H1 (cell line): ENCODE data around the gene TACC2. TPM values are rescaled to one million over a fixed set of nuclear protein-coding genes. Genes with fewer than 3 reads are reported as not detected.

Source experiments
- CTCF ChIA-PET: fragments of 300-600 bp; sonication (Branson Sonifier 250); formaldehyde crosslinking; loops from one replicate; lab custom pipeline; 2021; ENCODE audit not compliant: partially characterized antibody; lab: Charles Lee
- POLR2A ChIA-PET: fragments of 300-600 bp; sonication (Branson Sonifier 250); formaldehyde crosslinking; loops from one replicate; lab custom pipeline; 2021; ENCODE audit warnings: inconsistent platforms; ENCODE audit not compliant: partially characterized antibody; lab: Charles Lee
- DNase-seq, 2 experiments: peaks; one replicate each; pipeline versions ENCODE4 v3.0.0 to v3.0.0-alpha.2; 2010 to 2022; ENCODE audit warnings: low spot score in 2 of 2, low read depth in 1 of 2, mixed read lengths in 1 of 2
- FAIRE-seq: peaks from 2 replicates; lab custom pipeline; 2011; peaks lifted over from hg19 to GRCh38; lab: Jason Lieb, UNC
- H2AFZ ChIP-seq: 2 replicates; pipeline ENCODE4 v1.8.1; 2012; ENCODE audit warnings: low read length, inconsistent platforms
- H2AK5ac ChIP-seq: 2 replicates; pipeline ENCODE4 v1.6.1; 2013; ENCODE audit warnings: low read depth, low read length
- H2BK120ac ChIP-seq: replicated peaks from 2 replicates; pipeline ENCODE3; 2013; ENCODE audit warnings: low read depth, low read length, inconsistent platforms
- H2BK12ac ChIP-seq: 2 replicates; pipeline ENCODE4 v1.6.1; 2013; ENCODE audit warnings: low read depth, low read length
- H2BK15ac ChIP-seq: 2 replicates; pipeline ENCODE4 v1.6.1; 2013; ENCODE audit warnings: low read length
- H2BK20ac ChIP-seq: 2 replicates; pipeline ENCODE4 v1.6.1; 2013; ENCODE audit warnings: low read length
- H2BK5ac ChIP-seq: 2 replicates; pipeline ENCODE4 v1.6.1; 2013; ENCODE audit warnings: low read depth, low read length
- H3K14ac ChIP-seq: 2 replicates; pipeline ENCODE4 v1.6.1; 2013; ENCODE audit warnings: inconsistent platforms; ENCODE audit not compliant: insufficient read length
- H3K18ac ChIP-seq: 2 replicates; pipeline ENCODE4 v1.6.1; 2013; ENCODE audit warnings: low read length; ENCODE audit errors: extremely low read depth
- H3K23ac ChIP-seq: 2 replicates; pipeline ENCODE4 v1.6.1; 2013; ENCODE audit warnings: inconsistent platforms; ENCODE audit not compliant: insufficient read length
- H3K23me2 ChIP-seq: 2 replicates; pipeline ENCODE4 v1.6.1; 2013; ENCODE audit warnings: low read depth, low read length
- H3K27ac ChIP-seq: 2 replicates; pipeline ENCODE4 v1.6.1; 2011; ENCODE audit warnings: low read depth, low read length, inconsistent platforms
- H3K27me3 ChIP-seq, 4 experiments: replicated peaks in 1 of 4; 1 replicate in 1 of 4; 2 replicates in 3 of 4; pipeline versions ENCODE4 v1.6.1 to v1.8.1; 2011 to 2013; ENCODE audit warnings: low read length in 3 of 4, mild to moderate bottlenecking in 3 of 4, inconsistent platforms in 2 of 4, mixed read lengths in 2 of 4, moderate library complexity in 1 of 4; ENCODE audit not compliant: control insufficient read depth in 3 of 4, insufficient read depth in 3 of 4; ENCODE audit errors: extremely low read depth in 1 of 4
- H3K36me3 ChIP-seq, 4 experiments: 2 replicates each; pipeline versions ENCODE4 v1.6.1 to v1.8.1; 2011 to 2013; ENCODE audit warnings: mild to moderate bottlenecking in 4 of 4, low read length in 3 of 4, moderate library complexity in 2 of 4, control low read depth in 1 of 4, inconsistent platforms in 1 of 4; ENCODE audit not compliant: insufficient read depth in 4 of 4, control insufficient read depth in 2 of 4
- H3K4ac ChIP-seq: replicated peaks from 2 replicates; pipeline ENCODE3; 2013; ENCODE audit warnings: low read length, low read depth, mixed read lengths, inconsistent platforms; ENCODE audit not compliant: insufficient read length
- H3K4me1 ChIP-seq, 4 experiments: replicated peaks in 1 of 4; 1 replicate in 1 of 4; 2 replicates in 3 of 4; pipeline versions ENCODE4 v1.6.1 to v1.8.1; 2011 to 2013; ENCODE audit warnings: low read length in 3 of 4, inconsistent platforms in 2 of 4, mixed read lengths in 1 of 4; ENCODE audit not compliant: insufficient read depth in 4 of 4, control insufficient read depth in 3 of 4
- H3K4me2 ChIP-seq, 2 experiments: 2 replicates each; pipeline versions ENCODE4 v1.6.1 to v1.8.1; 2011 to 2013; ENCODE audit warnings: low read depth in 2 of 2, low read length in 2 of 2, control low read depth in 1 of 2, inconsistent platforms in 1 of 2, mild to moderate bottlenecking in 1 of 2; ENCODE audit not compliant: insufficient read depth in 1 of 2
- H3K4me3 ChIP-seq, 4 experiments: fragments of 200-600, 300-600 bp in 1 of 4; sonication (generic), shearing (Covaris generic), sonication (Bioruptor Twin) in 1 of 4; 2 replicates each; pipeline versions ENCODE4 v1.5.1 to v1.8.1; 2011 to 2016; ENCODE audit warnings: low read length in 4 of 4, low read depth in 3 of 4, control low read depth in 2 of 4, inconsistent platforms in 2 of 4, mild to moderate bottlenecking in 2 of 4, mixed read lengths in 1 of 4, moderate library complexity in 1 of 4; ENCODE audit not compliant: insufficient read depth in 2 of 4; ENCODE audit errors: extremely low read depth in 1 of 4
- H3K56ac ChIP-seq: replicated peaks from 2 replicates; pipeline ENCODE3; 2013; ENCODE audit warnings: low read depth, mild to moderate bottlenecking, mixed read lengths, low read length, inconsistent platforms; ENCODE audit not compliant: insufficient read length
- H3K79me1 ChIP-seq: 2 replicates; pipeline ENCODE4 v1.6.1; 2013; ENCODE audit warnings: low read depth, low read length, control low read depth
- H3K79me2 ChIP-seq, 2 experiments: 2 replicates each; pipeline versions ENCODE4 v1.6.1 to v1.8.1; 2012 to 2013; ENCODE audit warnings: low read length in 2 of 2, mild to moderate bottlenecking in 2 of 2, inconsistent platforms in 1 of 2; ENCODE audit not compliant: insufficient read depth in 2 of 2, control insufficient read depth in 1 of 2
- H3K9ac ChIP-seq, 4 experiments: replicated peaks in 1 of 4; 1 replicate in 1 of 4; 2 replicates in 3 of 4; pipeline versions ENCODE4 v1.6.1 to v1.8.1; 2011 to 2013; ENCODE audit warnings: low read depth in 3 of 4, low read length in 3 of 4, control low read depth in 2 of 4, mild to moderate bottlenecking in 2 of 4, moderate library complexity in 2 of 4, inconsistent platforms in 1 of 4; ENCODE audit errors: extremely low read depth in 1 of 4
- H3K9me3 ChIP-seq, 2 experiments: 2 replicates each; pipeline versions ENCODE4 v1.6.1 to v1.8.1; 2012 to 2013; ENCODE audit warnings: mild to moderate bottlenecking in 2 of 2, moderate library complexity in 2 of 2, control low read depth in 1 of 2, inconsistent platforms in 1 of 2, low read depth in 1 of 2, low read length in 1 of 2, mixed read lengths in 1 of 2; ENCODE audit not compliant: insufficient read depth in 2 of 2
- H4K20me1 ChIP-seq, 2 experiments: replicated peaks in 1 of 2; 2 replicates each; pipeline versions ENCODE3 to v1.8.1; 2011 to 2013; ENCODE audit warnings: inconsistent platforms in 2 of 2, low read length in 2 of 2, mild to moderate bottlenecking in 1 of 2; ENCODE audit not compliant: insufficient read depth in 2 of 2, control insufficient read depth in 1 of 2
- H4K5ac ChIP-seq: 2 replicates; pipeline ENCODE4 v1.6.1; 2013; ENCODE audit warnings: low read length, low read depth, mixed read lengths, inconsistent platforms; ENCODE audit not compliant: insufficient read length
- H4K8ac ChIP-seq: 2 replicates; pipeline ENCODE4 v1.8.0; 2013; ENCODE audit warnings: mild to moderate bottlenecking, moderate library complexity, low read length, inconsistent platforms; ENCODE audit not compliant: insufficient read depth; ENCODE audit errors: extremely low read depth
- H4K91ac ChIP-seq: replicated peaks from 2 replicates; pipeline ENCODE3; 2013; ENCODE audit warnings: low read length, mixed read lengths, inconsistent platforms; ENCODE audit not compliant: insufficient read length
- CBX5 ChIP-seq: fragments of 300-800, 300-1000 bp; sonication (generic); IDR thresholded peaks from 2 replicates; pipeline ENCODE4 v1.7.1; 2016; ENCODE audit warnings: antibody characterized with exemption, low read length, low read depth
- EP300 ChIP-seq, 2 experiments: IDR thresholded peaks; 1 replicate in 1 of 2; 2 replicates in 1 of 2; pipeline ENCODE4 v1.6.1; 2011 to 2012; ENCODE audit warnings: low read depth in 2 of 2, low read length in 2 of 2, mild to moderate bottlenecking in 2 of 2, borderline replicate concordance in 1 of 2, inconsistent platforms in 1 of 2, moderate library complexity in 1 of 2
- HDAC6 ChIP-seq: IDR thresholded peaks from one replicate; pipeline ENCODE4 v1.7.1; 2012; ENCODE audit warnings: low read depth, mild to moderate bottlenecking, inconsistent platforms, low read length, moderate library complexity
- JUND ChIP-seq: IDR thresholded peaks from 2 replicates; pipeline ENCODE4 v1.6.1; 2011; ENCODE audit warnings: mild to moderate bottlenecking, improper control_type of control experiment, low read length
- KDM4A ChIP-seq: IDR thresholded peaks from one replicate; pipeline ENCODE4 v1.7.1; 2012; ENCODE audit warnings: low read depth, mild to moderate bottlenecking, moderate library complexity, low read length, inconsistent platforms; ENCODE audit not compliant: severe bottlenecking
- MAFK ChIP-seq: IDR thresholded peaks from 2 replicates; pipeline ENCODE4 v1.6.1; 2012; ENCODE audit warnings: low read depth, mild to moderate bottlenecking, improper control_type of control experiment, low read length
- NRF1 ChIP-seq: IDR thresholded peaks from 2 replicates; pipeline ENCODE4 v1.6.1; 2011; ENCODE audit warnings: mild to moderate bottlenecking, low read depth, low read length, improper control_type of control experiment
- POLR2A ChIP-seq, 2 experiments: IDR thresholded peaks; 1 replicate in 1 of 2; 2 replicates in 1 of 2; pipeline ENCODE4 v1.6.1; 2011; ENCODE audit warnings: low read depth in 2 of 2, low read length in 2 of 2, mild to moderate bottlenecking in 2 of 2; ENCODE audit errors: control extremely low read depth in 1 of 2
- POLR2AphosphoS5 ChIP-seq: IDR thresholded peaks from 2 replicates; pipeline ENCODE4 v1.6.1; 2011; ENCODE audit warnings: low read depth, low read length
- POU5F1 ChIP-seq: IDR thresholded peaks from 2 replicates; pipeline ENCODE4 v1.6.1; 2011; ENCODE audit warnings: low read depth, mild to moderate bottlenecking, low read length, moderate library complexity
- RXRA ChIP-seq: IDR thresholded peaks from 2 replicates; pipeline ENCODE4 v1.6.1; 2011; ENCODE audit warnings: low read depth, mild to moderate bottlenecking, low read length, moderate library complexity; ENCODE audit not compliant: insufficient read depth
- SIRT6 ChIP-seq: IDR thresholded peaks from one replicate; pipeline ENCODE4 v1.7.1; 2012; ENCODE audit warnings: low read length, inconsistent platforms
- SP1 ChIP-seq: IDR thresholded peaks from 2 replicates; pipeline ENCODE4 v1.6.1; 2011; ENCODE audit warnings: low read depth, low read length
- YY1 ChIP-seq: IDR thresholded peaks from 2 replicates; pipeline ENCODE4 v1.6.1; 2011; ENCODE audit warnings: low read depth, mild to moderate bottlenecking, low read length
- WGBS, 2 experiments: shearing (Covaris generic) in 1 of 2; methylation state at CpG; one replicate each; pipeline versions ENCODE4 v1.1.6 to v1.1.7; 2013 to 2015; ENCODE audit warnings: low lambda C conversion rate in 2 of 2, mixed read lengths in 2 of 2, inconsistent platforms in 1 of 2, low coverage in 1 of 2, missing lambda C conversion rate in 1 of 2; ENCODE audit not compliant: insufficient replicate concordance in 2 of 2, insufficient coverage in 1 of 2, insufficient read length in 1 of 2; ENCODE audit errors: extremely low coverage in 1 of 2, missing lambda C conversion rate in 1 of 2; 5-methylcytosine and 5-hydroxymethylcytosine counted together
- polyA plus RNA-seq, 7 experiments: library from polyadenylated mRNA; depleted of rRNA in 3 of 7; stranded (reverse) in 5 of 7; unstranded in 2 of 7; fragments of >200 nt in 5 of 7; fragments of 200-250 nt in 2 of 7; gene quantifications; 1 replicate in 5 of 7; 2 replicates in 1 of 7; 4 replicates in 1 of 7; pipeline versions ENCODE4 v1.2.1 to v1.2.3, GENCODE V29; 2011 to 2013; ENCODE audit warnings: missing spikeins in 2 of 7, mixed read lengths in 2 of 7
- total RNA-seq: library from RNA; stranded (reverse); fragmentation: NEBNext Ultra II Directional; extraction: Animal tissue kit (Norgen Biotek cat#: 25700); gene quantifications from 2 replicates; pipeline ENCODE4 v1.2.1, GENCODE V29; 2021

The TACC2 gene
- total and polyA plus RNA-seq, 2 of the 8 experiments (the other 6 are each of a cell fraction or from before 2014, with no cell fraction given): 21.2 to 46.6 TPM

DNA sequence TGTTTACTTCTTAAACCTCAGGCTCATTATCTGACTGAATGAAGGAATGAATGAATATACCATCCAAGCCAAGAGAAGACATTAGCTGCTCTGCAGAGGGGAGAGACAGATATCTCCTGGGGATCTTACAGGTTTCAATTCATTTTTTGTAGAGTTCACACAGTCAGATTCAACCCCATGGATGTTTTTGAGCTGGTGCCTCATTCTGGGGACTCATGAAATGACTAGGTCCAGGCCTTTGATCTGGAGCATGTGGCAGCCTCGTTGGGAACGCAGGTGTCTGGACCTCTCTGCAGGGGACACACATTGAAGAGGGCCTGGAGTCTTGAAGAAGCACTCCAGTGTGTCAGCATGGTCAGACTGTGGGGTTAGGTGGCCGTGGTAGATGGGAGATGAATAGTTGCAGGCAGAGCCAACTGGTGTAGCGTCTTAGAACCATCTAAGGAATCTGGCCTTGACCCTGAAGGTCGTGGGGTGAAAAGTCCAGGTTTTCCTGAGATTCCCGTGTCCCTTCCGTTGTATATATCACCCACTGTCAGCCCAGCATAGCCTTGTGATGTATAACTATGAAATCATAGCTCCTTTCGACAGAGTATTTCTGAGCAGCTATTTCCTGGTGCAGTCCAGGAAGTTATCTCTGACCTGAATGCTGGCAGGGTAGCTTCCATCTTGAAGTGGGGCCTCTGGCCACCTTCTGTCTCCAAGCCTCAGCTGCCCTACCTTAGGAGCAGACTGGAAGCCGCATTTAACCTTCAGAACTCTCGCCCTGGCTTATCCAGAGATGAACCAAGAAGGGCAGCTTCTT, 304.4 kb downstream of the TACC2 start:
- no peak overlapping the region for H3K27ac ChIP-seq
- H3K56ac ChIP-seq: no peak overlapping the region
- H3K4ac ChIP-seq: no peak overlapping the region
- no peak overlapping the region for H2BK20ac ChIP-seq
- H2BK12ac ChIP-seq: no peak overlapping the region
- POLR2A ChIA-PET: interaction anchor here (1.0 kb wide), 1 partner anchor 10 kb away, joined by 3 read pairs; no protein-coding TSS in a partner anchor
- no peak overlapping the region for H3K4me2 ChIP-seq
- no peak overlapping the region for H3K23ac ChIP-seq
- no peaks in the 10 kb centered on the region for H3K36me3 ChIP-seq
- no peak overlapping the region for H3K9ac ChIP-seq
- CTCF ChIA-PET: interaction anchor here (1.0 to 3.2 kb wide), 8 partner anchors 9 to 142 kb away, joined by 3 to 19 read pairs (median 6); partner anchors contain the start of gene BTBD16
- H4K5ac ChIP-seq: no peak overlapping the region
- H4K20me1 ChIP-seq: no peaks in the 10 kb centered on the region
- H4K8ac ChIP-seq: no peak overlapping the region
- no peak overlapping the region for H2BK15ac ChIP-seq
- no peak for DNase-seq
- no peaks in the 10 kb centered on the region for H3K23me2 ChIP-seq
- no peaks in the 10 kb centered on the region for H3K9me3 ChIP-seq
- no peak overlapping the region for H3K4me3 ChIP-seq
- no peaks in the 10 kb centered on the region for H3K79me1 ChIP-seq
- no peak overlapping the region for H3K14ac ChIP-seq
- H3K4me1 ChIP-seq: peaks cover 0 to 1% (median 0%) of the 10 kb centered on the region in 4 experiments; a peak in 4 of 7 replicates
- H3K79me2 ChIP-seq: no peaks in the 10 kb centered on the region
- H2AK5ac ChIP-seq: no peak overlapping the region
- no peak overlapping the region for H2AFZ ChIP-seq
- no peak overlapping the region for H2BK5ac ChIP-seq
- H3K27me3 ChIP-seq: no peaks in the 10 kb centered on the region
- WGBS, 2 experiments: 90% methylated on average over 10 of the region's 10 CpGs; no CpG with 5 or more reads in 1 of the 2 experiments
- H2BK120ac ChIP-seq: no peak overlapping the region
- H3K18ac ChIP-seq: no peak overlapping the region
- no peak overlapping the region for H4K91ac ChIP-seq
- FAIRE-seq: no peak
- TF ChIP-seq JUND (no peak), POU5F1 (no peak), NRF1 (no peak), EP300 (IDR thresholded peaks at IDR 0.05; ENCODE audit: borderline replicate concordance in 1 of 2, low read depth in 2 of 2, low read length in 2 of 2) (no peak), POLR2A (IDR thresholded peaks at IDR 0.05; ENCODE audit: control extremely low read depth in 1 of 2, low read depth in 2 of 2, low read length in 2 of 2) (no peak), POLR2AphosphoS5 (no peak), RXRA (no peak), YY1 (no peak), HDAC6 (no peak), MAFK (no peak), SIRT6 (no peak), SP1 (no peak), CBX5 (no peak), KDM4A (no peak)
